Urinary bladder (tissue), 4 donors: Measurements from ENCODE around the gene TPP1. TPM values are rescaled to one million over a fixed set of nuclear protein-coding genes. Genes with fewer than 3 reads are reported as not detected.

Source experiments
- DNase-seq: peaks from one replicate; pipeline ENCODE4 v3.0.0-alpha.2; 2015; ENCODE audit errors: extremely low spot score
- H3K27ac ChIP-seq: one replicate; pipeline ENCODE4 v1.5.1; 2013; ENCODE audit warnings: low read depth, mild to moderate bottlenecking, moderate library complexity
- H3K36me3 ChIP-seq: one replicate; pipeline ENCODE4 v1.6.1; 2013; ENCODE audit warnings: mild to moderate bottlenecking, moderate library complexity; ENCODE audit not compliant: insufficient read depth
- H3K4me1 ChIP-seq: one replicate; pipeline ENCODE4 v1.6.1; 2013; ENCODE audit warnings: mild to moderate bottlenecking, moderate library complexity; ENCODE audit not compliant: insufficient read depth
- H3K4me3 ChIP-seq: one replicate; pipeline ENCODE4 v1.5.1; 2013; ENCODE audit warnings: low read depth, low read length
- WGBS: extraction: QIAGEN DNeasy Blood & Tissue Kit; methylation state at CpG from one replicate; pipeline ENCODE4 v1.1.7; 2013; 5-methylcytosine and 5-hydroxymethylcytosine counted together
- polyA plus RNA-seq: library from polyadenylated mRNA; stranded (reverse); fragments of 200-250 nt; gene quantifications from one replicate; pipeline ENCODE4 v1.2.3, GENCODE V29; 2013
- total RNA-seq: library from RNA; depleted of rRNA; stranded (reverse); fragments of >200 nt; gene quantifications from one replicate; pipeline ENCODE4 v1.2.3, GENCODE V29; 2014
- donor health status: healthy with polysubstance abuse.
- donor health status: healthy.

Gene TPP1
- total and polyA plus RNA-seq, 2 donors, result 48.9 to 101 TPM

DNA sequence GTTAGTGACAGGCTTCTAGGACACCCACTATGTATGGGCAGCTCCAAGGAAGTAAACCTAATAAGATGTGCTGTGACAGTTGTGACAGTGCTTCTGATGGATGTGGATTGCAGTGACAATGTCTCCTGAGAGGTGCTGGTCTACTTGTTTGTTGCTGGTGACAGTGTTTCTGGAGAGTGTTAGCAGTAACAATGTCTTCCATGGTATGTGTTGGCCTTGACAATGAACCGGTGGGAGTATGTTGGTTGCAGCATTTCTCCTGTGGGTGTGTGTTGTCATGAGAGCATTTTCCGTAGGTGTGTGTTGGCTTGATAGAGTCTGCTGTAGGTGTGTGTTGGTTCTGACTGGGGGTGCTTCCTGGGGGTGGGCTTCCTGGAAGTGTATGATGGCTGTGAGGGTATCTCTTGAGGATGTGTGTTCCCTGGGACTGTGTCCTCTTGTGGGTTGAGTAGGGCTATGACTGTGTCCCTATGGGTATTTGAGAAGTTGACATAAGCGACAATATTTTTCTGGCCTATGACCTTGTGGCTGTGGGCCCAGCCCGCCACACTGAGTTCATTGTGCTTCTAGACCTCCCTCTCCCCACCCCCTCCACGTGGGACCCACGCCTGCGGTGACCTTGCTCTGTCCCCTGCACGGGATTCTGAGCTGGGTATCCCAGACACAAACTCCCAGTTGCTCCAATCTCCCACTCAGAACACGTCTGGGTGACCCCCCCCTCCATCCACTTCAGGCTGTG lies 35.2 kb upstream of the TPP1 start:
- 27% methylated on average over 9 of the region's 9 CpGs for WGBS
- DNase-seq, result no peak

DNA sequence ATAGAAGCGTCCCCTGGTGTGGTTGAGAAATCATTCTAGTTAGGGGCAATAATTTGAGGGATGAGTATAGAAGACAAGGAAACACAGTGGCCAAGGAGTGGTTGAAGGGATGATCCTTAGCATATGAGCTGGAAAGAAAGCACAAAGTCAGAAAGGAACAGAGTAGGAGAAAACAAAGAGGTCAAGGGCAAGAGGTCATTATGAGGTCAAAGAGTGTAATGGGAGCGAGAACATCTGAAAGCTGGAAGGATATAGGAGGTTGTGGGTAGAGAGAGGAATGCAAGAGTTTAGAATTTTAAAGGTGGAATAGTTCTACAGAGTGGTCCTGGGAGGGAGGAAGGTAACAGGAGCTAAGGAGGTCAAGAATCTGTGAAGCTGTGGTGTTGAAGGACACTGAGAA lies 34.4 kb upstream of the TPP1 start:
- 80% methylated on average over 2 of the region's 2 CpGs for WGBS
- H3K4me3 ChIP-seq, result no peak overlapping the region
- no peak overlapping the region for H3K27ac ChIP-seq
- H3K36me3 ChIP-seq, result no peaks in the 10 kb centered on the region
- no peaks in the 10 kb centered on the region for H3K4me1 ChIP-seq
- no peak for DNase-seq

More for the DNA sequence above, 35.2 kb upstream of the TPP1 start:
- H3K4me1 ChIP-seq, result no peaks in the 10 kb centered on the region
- peak overlapping the region; percentile 88 for H3K27ac ChIP-seq
- no peaks in the 10 kb centered on the region for H3K36me3 ChIP-seq
- H3K4me3 ChIP-seq, result peak overlapping the region; percentile 66

DNA sequence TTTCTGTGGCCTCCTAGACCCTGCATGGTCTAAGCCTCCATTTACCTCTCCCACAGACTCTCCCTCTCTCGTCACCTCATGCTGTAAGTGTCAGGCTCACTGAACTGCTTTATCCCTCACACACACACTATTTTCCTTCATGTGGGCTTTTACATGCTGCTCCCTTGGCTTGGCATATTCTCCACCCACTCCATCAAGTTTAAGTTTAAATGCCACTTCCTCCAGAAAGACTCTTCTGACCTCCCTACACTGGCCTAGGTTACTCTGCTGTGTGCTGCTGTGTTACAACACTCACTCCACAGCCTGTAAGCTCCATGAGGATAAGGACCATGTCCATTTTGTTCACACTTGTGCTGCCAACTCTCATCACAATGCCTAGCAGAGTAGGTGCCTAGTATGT lies 33.9 kb upstream of the TPP1 start:
- 87% methylated on average over 1 of the region's 1 CpG for WGBS
- Histone ChIP-seq H3K4me1 (no peaks in the 10 kb centered on the region), H3K36me3 (no peaks in the 10 kb centered on the region), H3K4me3 (no peak overlapping the region), H3K27ac (no peak overlapping the region)
- DNase-seq, result no peak

DNA sequence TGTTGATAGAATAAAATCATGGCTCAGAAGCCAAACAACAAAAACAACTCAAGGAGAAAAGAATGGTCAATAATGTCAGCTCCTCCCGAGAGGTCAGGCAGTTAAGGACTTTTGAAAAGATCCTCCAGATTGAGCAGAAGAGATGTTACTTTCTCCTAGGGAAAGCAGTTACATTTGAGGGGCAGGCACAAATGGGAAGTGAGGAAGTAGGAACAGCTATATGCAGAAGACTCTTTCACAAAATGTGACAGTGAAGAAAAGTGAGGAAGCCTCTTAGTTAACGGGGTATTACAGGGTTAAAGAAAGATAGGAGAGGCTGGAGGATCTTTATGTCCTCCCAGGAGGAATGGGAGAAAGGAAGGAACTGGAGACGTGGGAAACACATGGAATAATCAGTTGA lies 33.0 kb upstream of the TPP1 start:
- Histone ChIP-seq H3K36me3 (no peaks in the 10 kb centered on the region), H3K27ac (no peak overlapping the region), H3K4me3 (no peak overlapping the region), H3K4me1 (no peaks in the 10 kb centered on the region)
- DNase-seq, result no peak
- 49% methylated on average over 3 of the region's 3 CpGs for WGBS

DNA sequence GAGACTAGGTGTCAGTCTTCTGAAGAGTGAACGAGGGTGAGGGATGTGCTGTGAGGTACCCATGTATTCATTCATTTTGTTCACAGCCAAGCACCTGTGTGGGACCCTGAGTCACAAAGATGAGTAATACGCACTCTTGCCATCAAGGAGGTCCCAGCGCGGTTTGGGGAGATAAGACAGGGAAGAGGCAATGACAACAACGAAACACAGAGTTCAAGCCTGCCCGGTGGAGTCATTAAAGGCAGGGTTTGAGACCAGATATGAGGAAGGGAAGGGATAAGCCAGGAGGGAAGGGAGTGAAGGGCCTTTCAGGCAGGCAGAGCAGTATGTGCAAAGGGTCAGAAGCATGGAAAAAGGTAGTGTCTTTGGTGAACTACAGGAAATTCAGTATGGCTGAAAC lies 31.8 kb upstream of the TPP1 start:
- no peak overlapping the region for H3K27ac ChIP-seq
- no peaks in the 10 kb centered on the region for H3K4me1 ChIP-seq
- H3K4me3 ChIP-seq, result no peak overlapping the region
- no peak for DNase-seq
- H3K36me3 ChIP-seq, result no peaks in the 10 kb centered on the region
- 44% methylated on average over 6 of the region's 6 CpGs for WGBS

DNA sequence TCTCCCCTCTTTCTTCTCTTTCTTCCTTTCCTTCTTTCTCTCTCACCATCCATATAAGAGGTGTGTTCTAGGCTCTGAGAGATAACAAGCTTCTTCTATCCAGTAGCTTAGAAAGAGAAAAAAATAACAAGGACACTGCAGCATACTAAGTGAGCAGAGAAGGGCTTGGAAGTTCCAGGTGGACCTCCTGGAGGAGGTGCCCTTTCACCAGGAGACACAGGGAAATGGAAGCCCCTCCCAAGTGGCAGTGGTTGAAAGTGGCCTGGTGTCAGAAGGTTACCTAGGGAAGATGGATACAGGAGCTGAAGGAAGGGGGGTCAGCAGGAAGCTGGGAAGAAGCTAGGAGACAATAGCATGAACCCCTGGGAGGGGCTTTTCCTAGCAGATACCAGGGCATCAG lies 30.9 kb upstream of the TPP1 start:
- DNase-seq, result no peak
- Histone ChIP-seq H3K36me3 (no peaks in the 10 kb centered on the region), H3K4me1 (no peaks in the 10 kb centered on the region), H3K27ac (no peak overlapping the region), H3K4me3 (no peak overlapping the region)

DNA sequence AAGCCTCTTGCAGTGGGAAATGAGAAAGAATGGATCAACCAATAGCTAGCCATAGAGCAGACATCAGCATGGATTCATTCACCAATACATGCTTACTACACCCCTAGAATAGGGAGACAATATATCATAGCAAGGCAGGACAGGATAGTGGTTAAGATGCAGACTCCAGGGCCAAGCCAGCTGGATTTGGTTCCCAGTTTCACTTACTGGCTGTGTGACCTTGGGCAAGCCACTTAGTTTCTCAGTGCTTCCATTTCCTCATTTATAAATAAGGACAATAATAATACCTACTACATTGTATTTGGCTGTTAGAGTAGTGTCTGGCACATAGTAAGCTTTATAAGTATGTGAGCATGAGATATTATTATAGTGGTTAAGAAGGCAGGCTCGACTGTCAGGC lies 29.3 kb upstream of the TPP1 start:
- H3K4me3 ChIP-seq, result no peak overlapping the region
- H3K4me1 ChIP-seq, result no peaks in the 10 kb centered on the region
- DNase-seq, result no peak
- no peaks in the 10 kb centered on the region for H3K36me3 ChIP-seq
- H3K27ac ChIP-seq, result no peak overlapping the region
- whole genome bisulfite sequencing, result 53% methylated on average over 1 of the region's 1 CpG

DNA sequence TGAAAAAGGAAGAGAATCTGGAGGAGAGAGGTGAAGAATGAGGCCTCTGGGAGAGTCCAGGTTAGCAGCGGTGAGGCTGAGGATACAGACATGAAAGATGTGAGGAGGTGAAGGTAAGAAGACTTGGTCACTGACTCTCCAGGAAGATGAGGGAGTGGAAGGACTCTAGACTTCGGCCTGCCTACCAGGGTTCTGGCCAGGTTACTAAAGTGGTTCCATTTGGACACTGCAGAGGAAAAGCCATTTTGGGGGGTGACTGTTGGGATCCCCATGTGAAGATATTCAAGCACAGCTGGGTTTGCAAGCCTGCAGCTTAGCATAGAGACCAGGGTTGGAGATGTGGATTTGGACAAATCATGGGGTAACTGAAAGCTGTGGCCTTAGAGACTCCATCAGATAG lies 28.6 kb upstream of the TPP1 start:
- no peak overlapping the region for H3K27ac ChIP-seq
- DNase-seq, result no peak
- 86% methylated on average over 2 of the region's 2 CpGs for WGBS
- no peaks in the 10 kb centered on the region for H3K36me3 ChIP-seq
- H3K4me1 ChIP-seq, result no peaks in the 10 kb centered on the region
- H3K4me3 ChIP-seq, result no peak overlapping the region

DNA sequence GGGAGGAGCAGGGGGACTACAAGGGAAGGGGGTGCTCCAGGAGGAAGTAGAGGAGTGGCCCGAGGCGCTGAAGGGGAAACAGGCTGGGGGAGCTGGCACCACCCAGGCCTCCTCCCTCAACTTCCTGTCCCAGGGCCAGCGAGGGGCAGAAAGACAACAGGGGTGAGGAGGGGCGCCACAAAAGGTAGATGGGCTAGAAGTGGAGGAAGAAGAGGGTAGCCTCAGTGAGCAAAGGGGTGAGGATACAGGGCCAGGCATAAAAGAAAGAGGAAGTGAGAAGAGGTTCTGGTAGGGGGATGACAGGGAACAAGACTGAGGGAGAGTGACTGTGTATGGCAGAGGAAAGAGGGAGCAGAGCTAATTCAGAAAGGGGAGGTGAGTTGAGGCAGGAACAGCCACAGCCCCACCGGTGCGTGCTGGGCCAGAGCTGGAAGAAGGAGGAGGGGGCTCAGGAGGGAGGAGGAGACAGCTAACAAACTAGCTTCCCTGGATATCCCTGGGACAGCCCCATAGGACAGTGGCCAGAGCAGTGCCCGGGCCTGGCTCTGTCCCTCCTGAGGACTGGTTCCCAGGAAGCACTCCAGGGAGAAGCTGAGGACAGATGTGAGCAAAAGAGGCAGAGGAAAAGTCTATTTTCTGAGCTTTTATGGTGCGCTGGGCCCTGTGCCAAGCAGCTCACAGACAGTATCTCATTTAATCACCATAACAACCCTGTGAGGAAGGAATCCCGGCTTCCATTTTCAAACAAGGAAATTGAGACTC lies 27.9 kb upstream of the TPP1 start:
- Histone ChIP-seq H3K27ac (peak overlapping the region; percentile 89), H3K4me1 (no peaks in the 10 kb centered on the region), H3K4me3 (no peak overlapping the region), H3K36me3 (no peaks in the 10 kb centered on the region)
- DNase-seq, result no peak
- 17% methylated on average over 9 of the region's 9 CpGs for WGBS

DNA sequence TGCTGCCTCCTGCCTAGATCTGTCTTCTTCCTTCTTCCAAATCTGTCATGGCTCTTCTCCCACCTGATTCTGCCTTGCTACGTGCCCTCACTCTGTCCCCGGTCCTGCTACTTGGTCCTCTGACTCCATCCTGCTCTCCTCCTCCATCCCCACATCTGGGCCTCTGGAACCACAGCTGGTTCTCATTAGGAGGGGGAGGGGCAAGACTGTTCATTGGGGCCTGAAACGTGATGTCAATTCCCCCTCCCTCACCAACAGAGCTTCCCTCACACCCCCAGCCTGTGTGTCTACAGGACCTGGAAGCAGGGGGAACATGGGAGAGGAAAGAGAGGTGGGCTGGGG lies 27.3 kb upstream of the TPP1 start:
- no peak overlapping the region for H3K4me3 ChIP-seq
- peak overlapping the region; percentile 89 for H3K27ac ChIP-seq
- peak; percentile 79 for DNase-seq
- WGBS, result 38% methylated on average over 3 of the region's 3 CpGs
- H3K36me3 ChIP-seq, result no peaks in the 10 kb centered on the region
- no peaks in the 10 kb centered on the region for H3K4me1 ChIP-seq

DNA sequence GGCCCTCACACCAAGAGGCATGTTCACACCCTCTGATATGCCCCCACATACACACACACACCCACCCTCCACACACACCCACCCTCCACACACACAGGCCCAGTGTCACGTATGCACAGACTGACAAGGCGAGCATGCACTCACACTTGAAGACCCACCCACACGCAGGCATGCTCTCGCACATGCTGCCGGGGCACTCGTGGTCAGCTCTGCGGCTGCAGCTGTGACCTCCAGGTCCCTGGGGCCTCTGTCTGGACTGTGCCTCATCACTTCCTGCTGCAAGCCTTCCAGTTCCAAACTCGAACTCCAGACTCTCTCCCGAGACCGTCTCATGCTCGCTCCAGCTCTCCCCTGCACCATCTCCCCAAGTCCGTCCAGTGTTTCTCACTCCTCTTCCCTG lies 26.8 kb upstream of the TPP1 start:
- WGBS, result 31% methylated on average over 12 of the region's 12 CpGs
- peak overlapping the region; percentile 89 for H3K27ac ChIP-seq
- H3K36me3 ChIP-seq, result no peaks in the 10 kb centered on the region
- no peak for DNase-seq
- no peaks in the 10 kb centered on the region for H3K4me1 ChIP-seq
- no peak overlapping the region for H3K4me3 ChIP-seq

DNA sequence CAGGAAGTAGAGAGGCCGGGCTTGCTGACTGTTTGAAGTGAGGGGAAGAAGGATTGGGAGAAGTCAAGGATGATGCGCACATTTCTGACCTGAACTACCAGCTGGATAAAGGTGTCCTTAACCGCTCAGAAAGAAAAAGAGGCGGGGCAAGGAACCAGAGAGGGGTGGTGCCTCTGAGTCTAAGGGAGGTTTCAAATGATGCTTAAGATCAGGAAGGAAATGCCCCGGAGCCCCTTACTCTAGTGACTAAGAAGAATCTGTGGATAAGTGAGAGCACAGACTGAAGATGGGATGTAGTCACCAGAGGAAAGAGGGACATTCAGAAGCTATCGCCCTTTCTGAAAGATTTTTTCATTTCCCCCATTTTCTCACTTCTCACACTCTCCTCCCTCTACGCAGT lies 23.7 kb upstream of the TPP1 start:
- WGBS, result 88% methylated on average over 7 of the region's 7 CpGs
- DNase-seq, result no peak
- H3K36me3 ChIP-seq, result no peaks in the 10 kb centered on the region
- no peaks in the 10 kb centered on the region for H3K4me1 ChIP-seq
- no peak overlapping the region for H3K27ac ChIP-seq
- H3K4me3 ChIP-seq, result no peak overlapping the region

DNA sequence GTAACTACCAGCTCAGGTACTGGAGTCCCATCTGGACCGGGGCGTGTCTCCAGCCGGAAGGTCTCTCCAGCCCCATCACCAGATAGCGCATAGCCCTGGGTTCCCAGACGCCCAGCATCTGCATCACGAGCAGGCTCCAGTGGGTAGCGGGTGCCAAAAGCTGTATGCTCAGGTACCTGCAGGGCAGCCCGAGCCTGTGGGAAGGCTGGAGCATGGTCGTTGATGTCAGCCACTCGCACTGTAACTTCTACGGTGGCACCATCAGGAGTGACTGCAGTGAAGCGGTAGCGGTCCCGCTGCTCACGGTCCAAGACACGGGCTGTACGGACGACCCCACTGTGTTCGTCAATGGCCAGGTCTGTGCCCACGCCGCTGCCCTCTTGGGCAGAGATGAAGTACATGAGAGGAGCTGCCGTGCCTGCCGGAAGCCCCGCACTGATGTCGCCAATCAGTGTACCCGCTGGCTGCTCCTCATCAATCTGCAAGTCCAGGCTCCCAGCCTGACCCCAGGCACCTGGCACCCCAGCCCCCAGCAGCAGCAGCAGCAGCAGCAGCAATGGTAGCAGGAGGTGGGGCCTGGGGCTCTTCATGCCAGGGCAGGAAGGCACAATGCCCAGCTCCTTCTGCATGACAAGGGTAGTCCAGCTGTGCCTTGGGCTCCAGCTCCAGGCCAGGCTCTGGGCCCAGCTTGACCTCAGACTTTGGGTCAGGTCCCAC lies 21.9 kb upstream of the TPP1 start:
- H3K4me1 ChIP-seq, result no peaks in the 10 kb centered on the region
- no peak overlapping the region for H3K27ac ChIP-seq
- no peak overlapping the region for H3K4me3 ChIP-seq
- 92% methylated on average over 26 of the region's 26 CpGs for WGBS
- DNase-seq, result no peak
- no peaks in the 10 kb centered on the region for H3K36me3 ChIP-seq
